Kidney (tissue), 14 donors: ENCODE measurements around the gene APOB. TPM values are rescaled to one million over a fixed set of nuclear protein-coding genes. Genes with fewer than 3 reads are reported as not detected.
"Not testable (repeated sequence)": the region's sequence is repeated elsewhere in the genome, so short reads cannot be mapped to it uniquely, and the experiment has no call there.

ENCODE experiments used
- DNase-seq, 5 donors: peaks; one replicate each; pipeline ENCODE4 v3.0.0-alpha.2; 2013 to 2020
- FAIRE-seq: peaks from 2 replicates; lab custom pipeline; 2012; peaks lifted over from hg19 to GRCh38; lab: Jason Lieb, UNC
- H3K27ac ChIP-seq, 2 donors: one replicate each; pipeline ENCODE4 v1.7.0; 2013; ENCODE audit warnings: low read depth in 2 of 2, low read length in 2 of 2, inconsistent platforms in 1 of 2
- H3K27me3 ChIP-seq: one replicate; pipeline ENCODE4 v1.7.1; 2013; ENCODE audit warnings: low read length, inconsistent platforms; ENCODE audit not compliant: control insufficient read depth, insufficient read depth
- H3K36me3 ChIP-seq, 3 donors: one replicate each; pipeline versions ENCODE4 v1.7.0 to v1.7.1; 2013; ENCODE audit warnings: low read length in 3 of 3, control low read depth in 1 of 3, inconsistent platforms in 1 of 3; ENCODE audit not compliant: insufficient read depth in 3 of 3, control insufficient read depth in 2 of 3
- H3K4me1 ChIP-seq, 3 donors: one replicate each; pipeline versions ENCODE4 v1.7.0 to v1.7.1; 2013; ENCODE audit warnings: low read length in 3 of 3, inconsistent platforms in 1 of 3, low read depth in 1 of 3; ENCODE audit not compliant: control insufficient read depth in 2 of 3, insufficient read depth in 2 of 3
- H3K4me3 ChIP-seq, 3 donors: one replicate each; pipeline versions ENCODE4 v1.7.0 to v1.8.1; 2013; ENCODE audit warnings: low read length in 3 of 3, control low read depth in 1 of 3, inconsistent platforms in 1 of 3
- H3K9ac ChIP-seq, 3 donors: one replicate each; pipeline versions ENCODE4 v1.7.0 to v1.7.1; 2013; ENCODE audit warnings: low read length in 3 of 3, control low read depth in 1 of 3, inconsistent platforms in 1 of 3
- H3K9me3 ChIP-seq, 3 donors: one replicate each; pipeline versions ENCODE4 v1.7.0 to v1.7.1; 2013; ENCODE audit warnings: low read length in 3 of 3, control low read depth in 1 of 3, inconsistent platforms in 1 of 3; ENCODE audit not compliant: control insufficient read depth in 2 of 3, insufficient read depth in 1 of 3
- CTCF ChIP-seq: IDR thresholded peaks from 3 replicates; pipeline ENCODE4 v1.5.1; 2012; ENCODE audit warnings: mild to moderate bottlenecking, moderate library complexity, borderline replicate concordance; ENCODE audit not compliant: insufficient read depth; ENCODE audit errors: extremely low read depth
- intact Hi-C: fragments of 100-400 bp; cut with DNase I; formaldehyde crosslinking; loops from one replicate; pipeline ENCODE4 v1.11.1; 2022
- polyA plus RNA-seq: library from polyadenylated mRNA; stranded (reverse); fragments of 350-450 nt; fragmentation: Illumina TruSeq; extraction: RNeasy Lipid Tissue Mini Kit (QIAGEN cat#74804); gene quantifications from one replicate; pipeline ENCODE4 v1.2.3, GENCODE V29; 2014; ENCODE audit warnings: low read depth, low replicate concordance; ENCODE audit not compliant: insufficient read depth
- total RNA-seq: library from RNA; stranded (reverse); fragmentation: NEBNext Ultra II Directional; extraction: Animal tissue kit (Norgen Biotek cat#: 25700); gene quantifications from one replicate; pipeline ENCODE4 v1.2.1, GENCODE V29; 2021
- donor health status: control.
- donor health status: control.
- donor health status: control.
- donor health status: control.
- donor health status: control.
- donor health status: DM: yes; HTN: yes; CAD: no.
- donor health status: Normal renal cell carcinoma (clear cell type).

Gene APOB
- total and polyA plus RNA-seq, 2 donors from 2014 or later: 0.11 to 0.57 TPM

GRCh38 chr2:21030983-21031968 is 12.6 kb downstream of the APOB start:
- H3K27me3 ChIP-seq: no peaks in the 10 kb centered on the region
- no peak overlapping the region for H3K27ac ChIP-seq
- no peak overlapping the region for H3K9ac ChIP-seq
- DNase-seq (no peak), FAIRE-seq (no peak)
- TF ChIP-seq CTCF: no peak
- H3K4me3 ChIP-seq: no peak overlapping the region
- no peaks in the 10 kb centered on the region for H3K4me1 ChIP-seq
- intact Hi-C loops: no loop called here
- no peaks in the 10 kb centered on the region for H3K9me3 ChIP-seq
- H3K36me3 ChIP-seq: no peaks in the 10 kb centered on the region

DNA sequence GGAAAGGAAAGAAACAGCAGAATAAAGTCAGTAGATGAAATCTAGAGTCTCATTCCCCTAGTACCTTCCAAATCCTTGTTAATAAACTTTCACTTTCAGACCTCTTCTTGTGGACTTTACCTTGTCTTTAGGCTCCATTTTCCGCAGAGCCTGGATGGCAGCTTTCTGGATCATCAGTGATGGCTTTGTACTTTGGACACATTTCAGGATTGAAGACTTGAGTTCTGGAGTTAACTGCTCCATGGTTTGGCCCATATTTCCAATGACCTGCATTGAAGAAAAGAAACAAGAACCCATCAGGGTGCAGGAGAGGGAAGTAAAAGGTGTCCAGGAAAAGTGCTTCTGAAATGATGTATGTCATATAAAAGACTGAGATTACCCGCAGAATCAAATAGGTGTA is 14.4 kb downstream of the APOB start:
- intact Hi-C loops: no loop called here
- H3K9ac ChIP-seq: no peak overlapping the region
- no peak for TF ChIP-seq CTCF
- no peaks in the 10 kb centered on the region for H3K4me1 ChIP-seq
- FAIRE-seq (no peak), DNase-seq (no peak)
- no peak overlapping the region for H3K27ac ChIP-seq
- H3K9me3 ChIP-seq: no peaks in the 10 kb centered on the region
- H3K36me3 ChIP-seq: no peaks in the 10 kb centered on the region
- H3K4me3 ChIP-seq: no peak overlapping the region
- H3K27me3 ChIP-seq: no peaks in the 10 kb centered on the region

DNA sequence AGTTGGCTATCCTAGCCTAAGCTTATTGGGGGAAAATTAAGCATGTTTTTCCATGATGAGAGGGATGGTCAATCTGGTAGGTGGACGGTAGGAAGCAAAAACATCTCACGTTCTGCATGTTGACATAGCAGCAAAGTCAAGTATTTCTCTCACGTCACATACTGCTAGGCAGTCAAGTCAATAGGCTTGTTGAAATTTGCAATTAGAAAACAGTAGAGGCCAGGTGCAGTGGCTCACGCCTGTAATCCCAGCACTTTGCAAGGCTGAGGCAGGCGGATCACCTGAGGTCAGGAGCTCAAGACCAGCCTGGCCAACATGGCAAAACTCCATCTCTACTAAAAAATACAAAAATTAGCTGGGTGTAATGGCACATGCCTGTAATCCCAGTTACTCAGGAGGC is 14.9 kb downstream of the APOB start:
- H3K27me3 ChIP-seq, H3K4me3 ChIP-seq, H3K9me3 ChIP-seq, H3K9ac ChIP-seq, H3K27ac ChIP-seq, FAIRE-seq, DNase-seq, H3K4me1 ChIP-seq, H3K36me3 ChIP-seq, intact Hi-C loops: not testable (repeated sequence)

DNA sequence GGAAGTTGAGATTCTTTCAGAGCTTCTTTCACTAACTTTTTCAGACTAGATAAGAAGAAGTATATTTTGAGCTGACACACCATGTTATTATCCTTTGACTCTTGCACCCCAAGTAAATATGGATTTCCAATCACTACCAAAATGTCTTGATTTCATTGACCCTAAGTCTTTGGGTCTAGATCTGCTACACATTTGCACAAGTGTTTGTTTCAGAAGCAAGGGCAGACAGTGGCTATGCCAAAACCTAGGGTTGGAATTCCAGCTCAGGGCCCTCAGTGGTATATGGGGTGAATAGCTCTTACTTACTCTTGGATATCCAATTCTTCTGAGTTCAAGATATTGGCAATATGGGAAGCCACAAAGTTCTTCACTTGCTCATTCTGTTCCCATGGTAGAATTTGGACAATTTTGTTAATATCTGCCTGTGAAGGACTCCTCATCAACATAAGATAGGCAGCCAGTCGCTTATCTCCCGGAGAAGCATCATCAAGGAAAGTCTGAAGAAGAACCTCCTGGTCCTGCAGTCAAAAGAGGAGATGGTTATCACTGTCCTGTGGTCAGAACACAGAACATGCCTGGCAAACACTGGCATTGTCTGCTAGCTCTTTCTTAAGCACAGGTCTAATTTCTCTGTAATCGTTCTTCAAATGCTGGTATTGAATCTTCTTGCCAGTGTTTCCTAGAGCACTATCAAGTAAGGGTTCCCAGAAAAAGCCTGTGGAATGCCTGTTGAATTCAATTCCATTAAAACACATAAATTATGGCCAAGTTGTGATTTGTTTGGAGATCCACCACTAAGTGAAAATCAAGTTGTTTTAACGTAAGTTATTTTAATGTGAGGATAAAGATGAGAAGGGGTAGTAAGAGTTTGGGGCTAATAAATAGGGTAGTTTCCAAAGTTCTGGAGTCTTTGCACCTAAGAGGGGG is 15.6 kb downstream of the APOB start:
- DNase-seq: no peak
- TF ChIP-seq CTCF: no peak
- no peak for FAIRE-seq
- intact Hi-C loops: no loop called here
- Histone ChIP-seq H3K9ac (no peak overlapping the region), H3K4me1 (no peaks in the 10 kb centered on the region), H3K9me3 (no peaks in the 10 kb centered on the region), H3K27me3 (no peaks in the 10 kb centered on the region), H3K36me3 (no peaks in the 10 kb centered on the region), H3K27ac (no peak overlapping the region), H3K4me3 (no peak overlapping the region)
